Mesenteric fat pad (tissue), 1 donor: ENCODE measurements around the gene VMP1. TPM values are rescaled to one million over a fixed set of nuclear protein-coding genes. Genes with fewer than 3 reads are reported as not detected.
"Not testable (repeated sequence)": the region's sequence is repeated elsewhere in the genome, so short reads cannot be mapped to it uniquely, and the experiment has no call there.

ENCODE experiments used
- DNase-seq: peaks from one replicate; pipeline ENCODE4 v3.0.0-alpha.2; 2020; ENCODE audit warnings: low spot score
- total RNA-seq: library from RNA; stranded (reverse); fragmentation: NEBNext Ultra II Directional; extraction: Animal tissue kit (Norgen Biotek cat#: 25700); gene quantifications from one replicate; pipeline ENCODE4 v1.2.1, GENCODE V29; 2021
- donor health status: DM: yes; HTN: yes; CAD: no.

Gene VMP1
- total RNA-seq, 1 donor from 2014 or later = 417 TPM

- no peak for DNase-seq
Observed at GRCh38 chr17:59753522-59754467, 46.3 kb downstream of the VMP1 start.

GRCh38 chr17:59754552-59754951 lies 47.1 kb downstream of the VMP1 start:
- DNase-seq = no peak

GRCh38 chr17:59755069-59755468 lies 47.6 kb downstream of the VMP1 start:
- not testable (repeated sequence) for DNase-seq

- no peak for DNase-seq
Observed at GRCh38 chr17:59756236-59756818, 48.9 kb downstream of the VMP1 start.

GRCh38 chr17:59757043-59757442 lies 49.6 kb downstream of the VMP1 start:
- DNase-seq = no peak

DNA sequence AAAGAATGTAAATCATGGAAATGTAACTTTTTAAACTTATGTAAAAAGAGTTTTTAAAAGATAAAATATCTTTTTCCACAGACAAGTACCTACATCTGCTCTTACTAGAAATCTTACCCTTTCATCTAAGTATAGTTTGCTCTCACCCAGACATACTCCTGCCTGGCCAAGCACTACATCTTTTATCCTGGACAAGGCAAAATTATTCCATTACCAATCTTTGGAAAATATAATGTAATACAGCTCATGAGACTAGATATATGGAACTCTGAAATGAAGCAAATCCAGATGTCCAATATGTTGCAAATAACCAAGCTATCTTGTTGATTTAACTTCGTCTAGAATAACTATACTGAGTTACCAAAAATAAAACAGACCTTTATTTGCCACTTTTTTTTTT lies 50.0 kb downstream of the VMP1 start:
- no peak for DNase-seq

DNA sequence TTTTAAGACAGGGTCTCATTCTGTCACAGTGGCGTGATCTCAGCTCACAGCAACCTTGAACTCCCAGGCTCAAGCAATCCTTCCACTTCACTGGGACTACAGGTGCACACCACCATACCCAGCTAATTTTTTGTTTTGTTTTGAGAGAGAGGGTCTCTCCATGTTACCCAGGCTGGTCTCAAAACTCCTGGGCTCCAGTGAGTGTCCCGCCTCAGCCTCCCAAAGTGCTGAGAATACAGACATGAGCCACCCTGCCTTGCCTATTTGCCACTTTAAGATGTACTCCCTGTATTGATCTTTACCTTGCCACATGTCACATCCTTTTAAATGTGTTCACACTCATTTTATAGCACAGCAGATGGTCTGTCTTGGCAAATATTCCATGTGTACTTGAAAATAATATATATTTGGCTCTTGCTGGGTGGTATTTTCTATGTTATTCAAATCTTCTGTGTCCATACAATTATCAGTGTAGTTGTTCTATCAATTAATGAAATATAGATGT lies 50.5 kb downstream of the VMP1 start:
- no peak for DNase-seq

DNA sequence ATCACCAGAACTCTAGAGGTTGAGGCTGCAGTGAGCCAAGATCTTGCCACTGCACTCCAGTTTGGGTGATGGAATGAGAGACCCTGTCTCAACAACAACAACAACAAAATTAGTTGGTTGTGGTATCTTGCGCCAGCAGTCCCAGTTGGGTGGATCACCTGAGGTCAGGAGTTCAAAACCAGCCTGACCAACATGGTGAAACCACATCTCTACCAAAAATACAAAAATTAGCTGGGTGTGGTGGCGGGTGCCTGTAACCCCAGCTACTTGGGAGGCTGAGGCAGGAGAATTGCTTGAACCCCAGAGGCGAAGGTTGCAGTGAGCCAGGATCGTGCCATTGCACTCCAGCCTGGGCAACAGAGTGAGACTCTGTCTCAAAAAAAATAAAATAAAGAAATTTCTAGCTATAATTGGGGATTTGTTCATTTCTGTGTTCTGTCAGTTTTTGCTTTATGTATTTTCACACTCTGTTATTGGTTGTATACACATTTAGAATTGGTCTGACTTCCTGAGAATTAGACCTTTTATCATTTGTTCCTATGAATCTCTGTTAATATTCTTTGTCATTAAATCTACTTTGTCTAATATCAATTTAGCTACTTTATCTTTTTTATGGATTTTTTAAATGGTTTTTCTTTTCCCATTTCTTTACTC lies 51.7 kb downstream of the VMP1 start:
- not testable (repeated sequence) for DNase-seq

DNA sequence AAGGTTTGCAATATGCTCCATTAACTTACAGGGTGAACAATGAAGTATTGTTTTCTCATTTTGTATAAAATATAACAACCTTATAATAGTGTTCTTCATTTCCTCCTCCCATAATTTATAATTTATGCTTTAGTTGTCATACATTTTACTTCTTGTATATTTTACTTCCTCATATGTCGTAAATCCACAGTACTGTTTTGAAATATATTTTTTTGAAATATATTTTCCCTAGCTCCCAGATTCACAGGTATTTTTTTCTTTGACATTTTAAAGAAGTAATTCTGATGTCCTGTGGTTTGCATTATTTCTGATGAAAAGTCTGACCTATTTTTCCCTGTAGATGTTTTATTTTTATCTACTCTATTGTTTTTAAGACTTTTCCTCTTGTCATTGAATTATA lies 52.7 kb downstream of the VMP1 start:
- no peak for DNase-seq

GRCh38 chr17:59761385-59762048 lies 54.1 kb downstream of the VMP1 start:
- DNase-seq = no peak

- DNase-seq = no peak
Observed at GRCh38 chr17:59762049-59762823, 54.8 kb downstream of the VMP1 start.

- DNase-seq = no peak
Observed at GRCh38 chr17:59762824-59763374, 55.4 kb downstream of the VMP1 start.

DNA sequence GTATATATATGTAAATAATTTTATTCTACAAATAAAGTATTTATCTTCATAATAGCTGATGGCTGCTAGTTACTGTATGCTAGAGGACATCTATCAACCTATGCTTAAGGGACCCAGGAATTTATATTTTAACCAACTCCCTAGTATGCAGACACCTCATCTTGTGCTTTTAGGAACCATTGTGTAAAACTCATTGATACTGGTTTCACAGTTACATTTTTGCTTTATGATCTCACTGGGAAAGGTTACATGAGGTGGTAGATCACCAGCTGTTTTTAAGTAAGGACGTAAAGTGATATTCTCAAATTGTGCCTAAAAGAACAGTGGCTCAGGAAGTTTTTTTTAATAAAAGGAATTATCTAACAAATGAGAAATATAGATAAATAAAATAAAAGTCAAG lies 56.4 kb downstream of the VMP1 start:
- DNase-seq = no peak

DNA sequence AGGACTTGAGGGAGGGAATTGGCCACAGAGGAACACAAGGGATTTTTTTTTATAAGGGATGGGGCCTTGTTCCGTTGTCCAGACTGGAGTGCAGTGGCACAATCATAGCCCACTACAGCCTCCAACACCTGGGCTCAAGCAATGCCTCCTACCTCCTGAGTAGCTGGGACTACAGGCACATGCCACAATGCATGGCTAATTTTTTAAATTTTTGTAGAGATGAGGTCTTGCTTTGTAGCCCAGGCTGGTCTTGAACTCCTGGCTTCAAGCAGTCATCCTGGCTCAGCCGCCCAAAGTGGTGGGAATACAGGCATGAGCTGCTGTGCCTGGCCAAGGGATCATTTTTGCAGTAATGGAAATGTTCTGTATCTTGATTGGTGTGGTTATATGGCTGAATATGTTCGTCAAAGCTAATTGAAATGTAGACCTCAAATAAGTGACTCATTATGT lies 56.9 kb downstream of the VMP1 start:
- DNase-seq = no peak

- DNase-seq = no peak
Observed at GRCh38 chr17:59765038-59765437, 57.6 kb downstream of the VMP1 start.

- no peak for DNase-seq
Observed at GRCh38 chr17:59766491-59766890, 59.0 kb downstream of the VMP1 start.

DNA sequence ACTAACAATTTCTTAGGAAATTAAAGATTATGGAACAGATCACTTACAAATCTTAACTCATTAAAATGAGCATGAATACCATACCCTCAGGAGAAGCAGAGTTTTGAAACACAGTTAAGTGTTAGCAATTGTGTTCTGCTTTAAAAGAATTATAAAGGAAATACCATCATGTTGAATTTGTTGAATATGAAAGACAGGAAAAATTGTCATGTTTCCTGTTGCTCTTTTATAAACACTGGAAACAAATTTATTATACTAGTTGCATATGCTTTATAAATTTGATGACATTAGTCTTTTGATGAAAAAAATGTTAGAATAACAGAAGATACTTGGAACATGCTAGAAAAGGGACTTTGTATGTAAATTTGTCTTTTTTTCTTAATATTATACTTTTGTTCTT lies 59.7 kb downstream of the VMP1 start:
- DNase-seq = no peak

DNA sequence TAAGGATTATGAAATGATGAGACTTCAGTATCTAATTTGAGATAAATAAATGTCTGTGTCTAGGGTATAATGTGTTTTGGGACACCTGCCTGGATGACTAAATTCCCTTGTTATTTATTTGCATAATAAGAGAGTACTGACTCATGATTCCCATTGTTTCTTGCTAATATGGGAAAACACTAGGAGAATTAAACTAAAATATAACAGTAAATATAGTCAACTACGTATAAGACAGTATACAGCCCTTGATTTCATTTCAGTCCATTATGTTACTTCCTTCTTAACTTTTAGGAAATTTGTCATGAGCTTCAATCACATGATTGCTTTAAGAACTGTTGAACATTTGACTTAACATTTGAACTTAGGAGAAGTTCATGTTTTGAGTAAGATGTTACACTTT lies 62.4 kb downstream of the VMP1 start:
- DNase-seq = no peak

DNA sequence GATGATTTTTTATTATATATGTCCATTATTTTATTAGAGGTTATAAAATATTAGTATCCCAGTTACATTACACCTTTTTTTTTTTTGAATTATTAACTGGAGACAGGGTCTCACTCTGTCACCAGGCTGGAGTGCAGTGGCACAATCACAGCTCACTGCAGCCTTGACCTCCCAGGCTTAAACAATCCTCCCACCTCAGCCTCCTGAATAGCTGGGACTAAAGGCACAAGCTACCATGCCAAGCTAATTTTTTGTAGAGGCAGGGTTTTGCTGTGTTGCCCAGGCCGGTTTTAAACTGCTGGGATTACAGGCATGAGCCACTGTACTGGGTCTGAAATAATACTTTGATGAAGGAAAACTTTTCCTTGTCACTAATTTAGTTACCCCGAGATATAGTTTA lies 63.6 kb downstream of the VMP1 start:
- no peak for DNase-seq

GRCh38 chr17:59775786-59776350 lies 68.4 kb downstream of the VMP1 start:
- DNase-seq = no peak
